ENCODE results near the gene TMEM40.

Gene TMEM40

GRCh38 chr3:12689997-12690711 lies 68.9 kb downstream of the TMEM40 start:
- Histone ChIP-seq H3K36me3 (replicated peaks; ENCODE audit: low read depth, low read length) (no peaks in the 10 kb centered on the region), H3K27me3 (ENCODE audit: low read depth, low read length) (0 out of 2 replicates have a peak, but pooled peaks cover 4% of the 10 kb centered on the region), H3K9ac (ENCODE audit: low read length) (no peak overlapping the region), H3K9me3 (ENCODE audit: insufficient read depth, low read length) (no peaks in the 10 kb centered on the region), H3K79me2 (ENCODE audit: low read length) (no peaks in the 10 kb centered on the region), H3K27ac (ENCODE audit: low read length) (no peak overlapping the region), H4K20me1 (ENCODE audit: insufficient read depth, low read length) (no peaks in the 10 kb centered on the region; the same call in 1 of the 2 replicates), H3K4me3 (ENCODE audit: low read length) (no peak overlapping the region), H2AFZ (ENCODE audit: low read depth, low read length) (no peak overlapping the region), H3K4me1 (ENCODE audit: low read length) (no peaks in the 10 kb centered on the region), H3K4me2 (ENCODE audit: low read length) (no peak overlapping the region)
- TF ChIP-seq EZH2phosphoT487 (IDR thresholded peaks at IDR 0.05; ENCODE audit: low read depth) (no peak), CTCF (IDR thresholded peaks at IDR 0.05; ENCODE audit: low read depth, low read length) (no peak)

GRCh38 chr3:12687948-12688347 lies 71.1 kb downstream of the TMEM40 start:
- H4K20me1 ChIP-seq (ENCODE audit: insufficient read depth, low read length): no peaks in the 10 kb centered on the region
- no peaks in the 10 kb centered on the region for H3K27me3 ChIP-seq (ENCODE audit: low read depth, low read length)
- no peaks in the 10 kb centered on the region for H3K9me3 ChIP-seq (ENCODE audit: insufficient read depth, low read length)
- H3K4me1 ChIP-seq (ENCODE audit: low read length): no peaks in the 10 kb centered on the region
- H3K4me2 ChIP-seq (ENCODE audit: low read length): no peak overlapping the region
- H3K36me3 ChIP-seq (replicated peaks; ENCODE audit: low read depth, low read length): no peaks in the 10 kb centered on the region
- H3K9ac ChIP-seq (ENCODE audit: low read length): no peak overlapping the region
- no peak overlapping the region for H2AFZ ChIP-seq (ENCODE audit: low read depth, low read length)
- no peaks in the 10 kb centered on the region for H3K79me2 ChIP-seq (ENCODE audit: low read length)
- H3K27ac ChIP-seq (ENCODE audit: low read length): no peak overlapping the region
- TF ChIP-seq CTCF (IDR thresholded peaks at IDR 0.05; ENCODE audit: low read depth, low read length) (no peak), EZH2phosphoT487 (IDR thresholded peaks at IDR 0.05; ENCODE audit: low read depth) (no peak)
- H3K4me3 ChIP-seq (ENCODE audit: low read length): no peak overlapping the region

- H4K20me1 ChIP-seq (ENCODE audit: insufficient read depth, low read length): no peaks in the 10 kb centered on the region
- H3K4me3 ChIP-seq (ENCODE audit: low read length): no peak overlapping the region
- no peaks in the 10 kb centered on the region for H3K36me3 ChIP-seq (replicated peaks; ENCODE audit: low read depth, low read length)
Measured at GRCh38 chr3:12686096-12686495, 73.0 kb downstream of the TMEM40 start.

More at GRCh38 chr3:12686096-12686495, 73.0 kb downstream of the TMEM40 start:
- no peaks in the 10 kb centered on the region for H3K9me3 ChIP-seq (ENCODE audit: insufficient read depth, low read length)
- H3K27me3 ChIP-seq (ENCODE audit: low read depth, low read length): no peaks in the 10 kb centered on the region
- H3K79me2 ChIP-seq (ENCODE audit: low read length): no peaks in the 10 kb centered on the region
- H3K9ac ChIP-seq (ENCODE audit: low read length): no peak overlapping the region
- H3K27ac ChIP-seq (ENCODE audit: low read length): no peak overlapping the region
- H3K4me1 ChIP-seq (ENCODE audit: low read length): no peaks in the 10 kb centered on the region
- H3K4me2 ChIP-seq (ENCODE audit: low read length): no peak overlapping the region
- no peak overlapping the region for H2AFZ ChIP-seq (ENCODE audit: low read depth, low read length)
- no peak for TF ChIP-seq CTCF (IDR thresholded peaks at IDR 0.05; ENCODE audit: low read depth, low read length)
- TF ChIP-seq EZH2phosphoT487 (IDR thresholded peaks at IDR 0.05; ENCODE audit: low read depth): no peak

Data from OCI-LY3 (cell line).